GM12865 (cell line): ENCODE data around the gene TCEAL3.
"Not testable (repeated sequence)": the region's sequence is repeated elsewhere in the genome, so short reads cannot be mapped to it uniquely, and the experiment has no call there.

Experiments
- DNase-seq: peaks from one replicate; pipeline ENCODE4 v3.0.0; 2010; ENCODE audit warnings: low read depth
- H3K4me3 ChIP-seq: 2 replicates; pipeline ENCODE4 v1.5.1; 2011; ENCODE audit warnings: mild to moderate bottlenecking, low read depth, low read length, control low read depth
- TF ChIP-seq, protein P1 (sequence below): IDR thresholded peaks from 2 replicates; pipeline ENCODE4 v1.5.1; 2011; ENCODE audit warnings: low read length, control low read depth, low read depth, inconsistent platforms; ENCODE audit not compliant: insufficient read depth; ENCODE audit errors: missing control alignments

Gene TCEAL3

DNA sequence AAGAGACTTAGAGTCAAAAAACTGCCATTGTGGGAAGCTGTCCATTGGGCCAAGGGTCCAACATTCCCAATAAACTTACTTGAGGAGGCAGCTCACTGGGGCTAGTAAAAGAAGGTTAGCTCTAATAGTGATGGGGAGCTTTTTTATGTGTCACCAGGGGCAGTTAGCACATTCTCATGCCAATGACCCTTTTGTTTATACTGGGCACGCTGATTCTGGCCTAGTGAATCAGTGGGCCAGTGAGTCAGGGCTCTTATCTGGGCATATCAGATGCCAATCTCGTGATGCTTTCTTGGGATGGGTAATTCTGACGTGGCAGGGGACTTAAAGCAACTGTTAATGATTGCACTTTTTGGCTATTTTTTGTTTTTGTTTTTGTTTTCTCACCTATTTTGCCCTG is 48.9 kb downstream of the TCEAL3 start:
- H3K4me3 ChIP-seq, result no peak overlapping the region
- TF ChIP-seq, protein P1, sequence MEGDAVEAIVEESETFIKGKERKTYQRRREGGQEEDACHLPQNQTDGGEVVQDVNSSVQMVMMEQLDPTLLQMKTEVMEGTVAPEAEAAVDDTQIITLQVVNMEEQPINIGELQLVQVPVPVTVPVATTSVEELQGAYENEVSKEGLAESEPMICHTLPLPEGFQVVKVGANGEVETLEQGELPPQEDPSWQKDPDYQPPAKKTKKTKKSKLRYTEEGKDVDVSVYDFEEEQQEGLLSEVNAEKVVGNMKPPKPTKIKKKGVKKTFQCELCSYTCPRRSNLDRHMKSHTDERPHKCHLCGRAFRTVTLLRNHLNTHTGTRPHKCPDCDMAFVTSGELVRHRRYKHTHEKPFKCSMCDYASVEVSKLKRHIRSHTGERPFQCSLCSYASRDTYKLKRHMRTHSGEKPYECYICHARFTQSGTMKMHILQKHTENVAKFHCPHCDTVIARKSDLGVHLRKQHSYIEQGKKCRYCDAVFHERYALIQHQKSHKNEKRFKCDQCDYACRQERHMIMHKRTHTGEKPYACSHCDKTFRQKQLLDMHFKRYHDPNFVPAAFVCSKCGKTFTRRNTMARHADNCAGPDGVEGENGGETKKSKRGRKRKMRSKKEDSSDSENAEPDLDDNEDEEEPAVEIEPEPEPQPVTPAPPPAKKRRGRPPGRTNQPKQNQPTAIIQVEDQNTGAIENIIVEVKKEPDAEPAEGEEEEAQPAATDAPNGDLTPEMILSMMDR, result no peak
- no peak for DNase-seq

DNA sequence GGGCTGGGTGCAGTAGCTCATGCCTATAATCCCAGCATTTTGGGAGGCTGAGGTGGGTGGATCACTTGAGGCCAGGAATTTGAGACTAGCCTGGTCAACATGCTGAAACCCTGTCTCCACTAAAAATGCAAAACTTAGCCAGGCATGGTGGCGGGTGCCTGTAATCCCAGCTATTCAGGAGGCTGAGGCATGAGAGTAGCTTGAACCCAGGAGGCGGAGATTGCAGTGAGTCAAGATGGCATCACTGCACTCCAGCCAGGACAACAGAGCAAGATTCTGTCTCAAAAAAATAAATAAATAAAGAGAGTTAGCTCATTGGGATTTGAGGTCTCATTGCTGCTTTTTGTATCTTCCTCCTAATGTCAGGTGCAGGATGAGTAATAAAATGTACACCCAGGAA is 49.3 kb downstream of the TCEAL3 start:
- not testable (repeated sequence) for DNase-seq, H3K4me3 ChIP-seq

DNA sequence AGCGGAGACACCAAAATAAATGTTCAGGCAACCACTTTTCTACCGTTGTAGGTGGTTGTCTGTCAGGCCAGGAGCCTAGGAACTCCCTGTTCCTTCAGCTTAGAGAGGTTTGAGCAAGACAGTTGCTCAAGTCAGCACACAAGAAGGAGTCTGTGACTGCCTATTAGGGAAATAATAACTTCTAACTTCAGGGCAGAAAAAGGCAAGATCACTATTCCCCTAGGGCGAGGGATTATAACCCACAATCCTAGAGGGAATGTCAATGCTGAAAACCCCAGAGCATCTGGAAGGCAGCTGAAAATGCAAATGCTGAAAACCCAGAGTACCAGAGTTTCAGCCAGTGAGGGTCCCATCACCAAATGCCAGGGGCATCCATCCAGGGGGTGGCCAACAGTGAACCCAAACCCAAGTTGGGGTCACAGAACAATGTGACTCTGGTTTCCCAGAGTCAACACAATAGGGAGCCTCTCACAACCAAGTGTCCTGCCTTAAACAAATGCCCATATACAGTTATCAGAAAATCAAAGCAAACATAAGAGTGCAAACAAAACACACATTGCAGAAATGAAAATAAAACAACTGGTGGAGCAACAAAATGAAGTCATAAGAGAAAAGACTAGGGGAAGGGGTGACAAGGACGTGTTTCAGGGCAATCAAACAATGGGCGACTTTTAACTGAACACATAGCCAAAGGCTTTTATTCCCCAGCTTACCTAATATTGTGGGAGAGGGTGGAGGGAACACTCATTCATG is 51.1 kb downstream of the TCEAL3 start:
- DNase-seq, result no peak
- H3K4me3 ChIP-seq, result no peak overlapping the region
- TF ChIP-seq, protein P1, result no peak

DNA sequence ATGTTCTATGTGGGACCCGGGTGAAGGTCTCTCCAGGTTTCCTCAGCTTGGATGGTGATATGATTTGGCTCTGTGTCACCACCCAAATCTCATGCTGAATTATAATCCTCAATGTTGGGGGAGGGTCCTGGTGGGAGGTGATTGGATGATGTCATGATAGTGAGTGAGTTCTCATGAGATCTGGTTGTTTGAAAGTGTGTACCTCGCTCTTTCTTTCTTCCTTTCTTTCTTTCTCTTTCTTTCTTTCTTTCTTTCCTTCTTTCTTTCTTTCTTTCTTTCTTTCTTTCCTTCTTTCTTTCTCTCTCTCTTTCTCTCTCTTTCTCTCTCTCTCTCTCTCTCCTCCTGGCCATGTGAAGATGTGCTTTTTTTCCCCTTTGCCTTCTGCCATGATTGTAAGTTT is 51.7 kb downstream of the TCEAL3 start:
- DNase-seq, result not testable (repeated sequence)

More for the DNA sequence above, 51.7 kb downstream of the TCEAL3 start:
- H3K4me3 ChIP-seq, result not testable (repeated sequence)
